ENCODE results near the gene ANGPTL8.

- peak; percentile 36 for TF ChIP-seq CTCF (IDR thresholded peaks at IDR 0.05; ENCODE audit: low read depth, low read length)
- TF ChIP-seq EZH2phosphoT487 (IDR thresholded peaks at IDR 0.05; ENCODE audit: low read depth) = no peak
Observed at GRCh38 chr19:11288349-11288748, 48.9 kb downstream of the ANGPTL8 start.
